Activated gamma-delta T cell treated with anti-CD3 and anti-CD28 coated beads, Interleukin-2, amount 50 U/mL, for 16 hours (primary cell): ENCODE results near the gene ERC1.

Experiments used
- DNase-seq: peaks from one replicate; pipeline ENCODE4 v3.0.0-alpha.2; 2020; ENCODE audit warnings: low read depth

Gene ERC1

GRCh38 chr12:1493781-1494565 is 502.9 kb downstream of the ERC1 start:
- no peak for DNase-seq

GRCh38 chr12:1494856-1495255 is 503.8 kb downstream of the ERC1 start:
- no peak for DNase-seq

- no peak for DNase-seq
These were observed 505.3 kb downstream of the ERC1 start for GRCh38 chr12:1496162-1496900.

GRCh38 chr12:1497161-1497560 is 506.1 kb downstream of the ERC1 start:
- DNase-seq = no peak

GRCh38 chr12:1498199-1498740 is 507.2 kb downstream of the ERC1 start:
- DNase-seq = no peak

GRCh38 chr12:1499351-1499750 is 508.3 kb downstream of the ERC1 start:
- no peak for DNase-seq

- no peak for DNase-seq
These were observed 509.2 kb downstream of the ERC1 start for GRCh38 chr12:1500095-1500801.

- DNase-seq = no peak
These were observed 510.0 kb downstream of the ERC1 start for GRCh38 chr12:1501001-1501400.

- DNase-seq = no peak
These were observed 510.8 kb downstream of the ERC1 start for GRCh38 chr12:1501695-1502378.

GRCh38 chr12:1502379-1502720 is 511.3 kb downstream of the ERC1 start:
- no peak for DNase-seq

GRCh38 chr12:1502831-1503230 is 511.8 kb downstream of the ERC1 start:
- no peak for DNase-seq

GRCh38 chr12:1503281-1503711 is 512.3 kb downstream of the ERC1 start:
- no peak for DNase-seq

- no peak for DNase-seq
These were observed 513.4 kb downstream of the ERC1 start for GRCh38 chr12:1504304-1504894.

- no peak for DNase-seq
These were observed 513.9 kb downstream of the ERC1 start for GRCh38 chr12:1504895-1505311.

- DNase-seq = no peak
These were observed 514.6 kb downstream of the ERC1 start for GRCh38 chr12:1505576-1505975.

- no peak for DNase-seq
These were observed 516.3 kb downstream of the ERC1 start for GRCh38 chr12:1507308-1507707.

GRCh38 chr12:1509413-1510052 is 518.5 kb downstream of the ERC1 start:
- DNase-seq = no peak

- no peak for DNase-seq
These were observed 519.2 kb downstream of the ERC1 start for GRCh38 chr12:1510056-1510812.

- no peak for DNase-seq
These were observed 524.0 kb downstream of the ERC1 start for GRCh38 chr12:1515010-1515409.

GRCh38 chr12:1515428-1515827 is 524.4 kb downstream of the ERC1 start:
- DNase-seq = no peak
